Cardiac septum (tissue), 1 donor: ENCODE results near the gene LYZL1. TPM values are rescaled to one million over a fixed set of nuclear protein-coding genes. Genes with fewer than 3 reads are reported as not detected.
"Not testable (repeated sequence)": the region's sequence is repeated elsewhere in the genome, so short reads cannot be mapped to it uniquely, and the experiment has no call there.

Experiments used
- DNase-seq: peaks from one replicate; pipeline ENCODE4 v3.0.0-alpha.2; 2020; ENCODE audit warnings: low spot score
- intact Hi-C: fragments of 100-400 bp; cut with DNase I; formaldehyde crosslinking; loops from one replicate; pipeline ENCODE4 v1.14.0; 2022
- total RNA-seq: library from RNA; stranded (reverse); fragmentation: NEBNext Ultra II Directional; extraction: Animal tissue kit (Norgen Biotek cat#: 25700); gene quantifications from one replicate; pipeline ENCODE4 v1.2.1, GENCODE V29; 2021
- donor health status: DM: no; HTN: no; CAD: no.

Gene LYZL1
- total RNA-seq, 1 donor from 2014 or later = not detected

DNA sequence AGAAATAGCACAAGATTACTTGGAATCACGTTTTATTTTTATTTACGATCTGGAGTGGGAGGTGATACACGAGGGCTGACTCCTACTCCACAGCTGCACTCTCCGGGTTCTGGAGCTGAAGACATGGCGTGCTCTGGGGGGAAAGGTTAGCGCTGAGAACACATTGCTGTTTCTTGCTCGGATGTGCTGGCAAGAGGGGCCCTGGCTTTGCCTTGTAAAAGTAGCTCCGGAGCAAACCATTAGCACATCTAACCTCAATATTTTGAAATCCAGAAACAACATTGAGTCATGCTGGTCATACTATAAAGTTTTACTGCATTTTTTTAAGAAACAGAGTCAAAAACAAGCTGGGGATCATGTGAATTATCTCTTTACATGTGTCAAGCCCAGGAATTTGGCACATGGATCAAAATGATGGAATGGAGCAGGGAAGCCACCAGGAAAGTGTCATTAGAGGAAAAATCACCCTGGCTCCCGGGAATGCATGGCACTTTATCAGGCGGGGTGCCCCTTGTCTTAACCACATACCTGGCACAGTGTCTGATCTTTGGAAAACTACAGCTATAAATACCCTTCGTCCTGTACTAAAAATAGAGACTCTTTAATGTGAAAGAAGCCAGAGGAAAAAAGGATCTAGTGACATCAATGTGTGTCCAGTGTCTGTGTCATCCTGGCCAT lies 31.6 kb upstream of the LYZL1 start:
- intact Hi-C loops = no loop called here
- DNase-seq = no peak

DNA sequence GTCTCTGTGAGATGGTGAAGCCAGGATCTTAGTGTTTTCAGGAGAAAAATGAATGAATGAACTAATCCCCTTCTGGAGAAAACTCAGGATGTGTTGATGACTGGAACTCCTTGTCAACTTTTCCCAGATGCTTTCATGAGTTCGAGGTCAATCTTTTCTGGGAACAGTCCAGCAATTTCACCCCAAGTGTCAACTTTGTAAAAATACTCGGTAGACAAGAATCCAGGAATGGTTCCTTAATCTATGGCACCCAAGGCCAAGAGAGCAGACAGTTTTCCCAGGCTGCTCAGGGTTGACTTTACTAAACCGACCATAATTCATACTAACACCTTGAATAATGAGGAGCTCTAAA lies 31.1 kb upstream of the LYZL1 start:
- no peak for DNase-seq
- intact Hi-C loops = no loop called here

DNA sequence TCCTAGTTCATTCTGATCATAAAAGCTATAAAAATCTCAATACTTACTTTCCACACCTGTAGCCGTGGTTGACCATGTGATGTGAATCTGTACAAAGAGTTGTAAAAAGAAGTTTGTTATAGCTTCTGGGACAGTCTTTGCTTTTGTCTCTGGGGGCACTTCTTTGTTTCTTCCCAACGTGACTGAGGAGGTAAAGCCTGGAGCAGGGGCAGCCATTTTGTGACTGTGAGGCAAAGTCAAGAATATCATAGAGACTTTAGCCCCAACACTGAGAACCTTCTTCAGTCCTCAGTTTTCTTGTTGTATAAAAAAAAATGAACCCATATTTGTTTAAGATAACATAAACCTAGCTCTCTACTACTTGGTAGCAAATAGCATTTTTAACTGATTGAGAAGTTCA lies 29.4 kb upstream of the LYZL1 start:
- intact Hi-C loops = no loop called here

DNA sequence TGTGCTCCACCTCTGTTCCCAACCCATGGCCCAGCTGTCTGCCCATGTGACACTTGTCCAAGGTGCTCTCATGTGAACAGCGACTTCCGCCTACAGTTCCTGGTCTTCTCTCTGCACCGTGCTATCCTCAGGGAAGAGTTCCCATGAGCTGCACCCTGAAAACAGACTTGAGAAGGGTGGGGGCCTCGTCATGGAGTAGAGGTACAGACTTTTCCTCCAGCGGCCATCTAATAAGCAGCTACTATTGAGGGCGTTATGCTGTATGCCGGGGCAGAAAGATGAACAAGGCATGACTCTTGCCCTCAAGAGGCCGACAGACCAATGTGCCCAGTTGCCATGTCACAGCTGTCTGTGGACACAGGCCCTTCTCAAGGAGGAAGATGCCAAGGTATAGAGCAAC lies 25.4 kb upstream of the LYZL1 start:
- intact Hi-C loops = no loop called here
- no peak for DNase-seq

More for the DNA sequence above, 29.4 kb upstream of the LYZL1 start:
- DNase-seq = no peak

DNA sequence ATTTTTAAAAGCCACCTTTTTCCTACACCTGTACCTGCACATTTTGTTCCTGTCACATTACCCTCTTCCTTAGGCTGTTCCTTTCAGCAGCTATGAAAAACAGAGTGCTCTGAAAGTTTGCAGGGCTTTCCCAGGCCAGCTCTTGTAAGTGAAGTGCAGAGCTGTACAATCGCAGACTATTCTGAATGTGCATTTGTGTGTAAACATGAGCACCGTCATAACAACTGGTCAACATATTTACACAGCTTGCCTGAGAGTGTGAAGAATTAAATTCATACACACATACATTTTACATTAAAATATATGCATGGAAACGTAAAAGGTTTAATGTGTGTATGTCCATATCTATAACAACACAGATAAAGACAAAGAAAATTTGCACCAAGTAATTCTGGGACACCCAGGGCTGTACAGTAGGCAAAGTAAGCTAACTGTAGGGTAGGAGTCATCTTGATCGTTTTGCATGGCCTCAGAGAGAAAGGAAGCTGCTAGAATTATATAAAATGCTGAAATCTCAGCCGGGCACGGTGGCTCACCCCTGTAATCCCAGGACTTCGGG lies 23.6 kb upstream of the LYZL1 start:
- intact Hi-C loops = no loop called here
- DNase-seq = no peak

DNA sequence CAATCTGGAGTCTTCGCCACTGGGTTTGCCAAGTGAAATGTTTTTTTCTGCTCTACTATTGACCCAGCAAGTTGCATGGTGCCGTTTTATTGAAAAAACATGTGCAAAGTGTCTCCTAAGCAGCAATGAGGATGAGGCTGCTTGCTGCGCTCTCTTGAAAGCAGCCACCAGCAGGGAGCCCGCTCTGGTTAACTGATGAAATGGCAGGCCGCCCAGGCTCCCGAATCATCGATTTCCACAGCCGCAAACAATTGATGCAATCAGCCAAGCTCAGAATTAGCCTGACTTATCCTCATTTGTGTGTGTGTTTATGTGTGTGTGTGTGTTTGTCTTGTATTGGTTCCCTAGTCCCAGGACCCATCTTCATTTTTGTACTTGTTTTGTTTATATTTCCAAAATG lies 22.2 kb upstream of the LYZL1 start:
- intact Hi-C loops = no loop called here
- DNase-seq = no peak

DNA sequence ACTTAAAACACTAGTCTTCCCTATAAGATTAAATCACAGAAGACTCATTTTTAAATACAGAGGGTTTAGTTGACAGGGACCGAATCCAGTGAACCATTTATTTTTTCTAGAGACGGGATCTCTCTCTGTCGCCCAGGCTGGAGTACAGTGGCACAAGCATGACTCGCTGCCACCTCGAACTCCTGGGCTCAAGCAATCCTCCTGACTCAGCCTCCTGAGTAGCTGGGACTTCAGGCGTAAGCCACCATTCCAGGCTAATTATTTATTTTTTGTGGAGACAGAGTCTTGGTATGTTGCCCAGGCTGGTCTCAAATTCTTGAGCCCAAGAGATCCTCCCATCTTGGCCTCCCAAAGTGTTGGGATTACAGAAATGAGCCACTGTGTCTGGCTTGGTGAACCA lies 20.9 kb upstream of the LYZL1 start:
- intact Hi-C loops = no loop called here
- no peak for DNase-seq

DNA sequence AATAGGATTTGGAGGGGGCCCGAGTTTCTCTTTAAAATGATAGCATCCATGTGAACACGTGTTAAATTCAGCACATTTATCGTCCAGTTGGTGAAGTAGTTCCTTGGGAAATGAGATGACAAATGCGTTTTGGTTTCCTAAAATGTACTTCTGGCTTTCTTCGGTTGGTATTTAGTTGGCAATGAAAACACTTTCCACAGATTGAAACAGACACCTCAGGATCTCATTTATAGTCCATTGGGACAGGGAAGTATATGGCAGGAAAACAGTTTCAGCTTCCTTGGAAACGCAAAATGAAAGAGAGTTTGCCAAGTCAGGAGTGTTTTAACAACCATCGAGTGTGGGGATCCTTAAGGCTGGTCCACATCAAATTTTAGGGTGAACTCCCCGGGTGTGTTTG lies 19.4 kb upstream of the LYZL1 start:
- intact Hi-C loops = no loop called here
- DNase-seq = no peak

DNA sequence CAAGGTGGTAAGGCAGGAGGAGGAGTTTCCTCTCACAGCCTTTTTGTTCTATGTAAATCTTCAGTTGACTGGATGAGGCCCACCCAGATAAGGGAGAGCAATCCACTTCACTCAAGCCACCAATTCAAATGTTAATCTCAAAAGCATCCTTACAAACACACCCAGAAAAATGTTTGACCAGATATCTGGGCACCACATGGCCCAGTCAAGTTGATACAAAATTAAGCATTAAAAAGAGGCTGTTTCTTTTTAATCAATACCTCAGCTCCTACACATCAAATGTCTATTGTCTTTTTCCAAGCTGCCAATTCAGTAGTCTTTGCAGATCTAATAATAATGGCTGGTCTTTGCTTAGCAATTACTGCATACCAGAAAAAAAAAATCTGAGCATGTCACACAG lies 18.0 kb upstream of the LYZL1 start:
- intact Hi-C loops = no loop called here
- no peak for DNase-seq

DNA sequence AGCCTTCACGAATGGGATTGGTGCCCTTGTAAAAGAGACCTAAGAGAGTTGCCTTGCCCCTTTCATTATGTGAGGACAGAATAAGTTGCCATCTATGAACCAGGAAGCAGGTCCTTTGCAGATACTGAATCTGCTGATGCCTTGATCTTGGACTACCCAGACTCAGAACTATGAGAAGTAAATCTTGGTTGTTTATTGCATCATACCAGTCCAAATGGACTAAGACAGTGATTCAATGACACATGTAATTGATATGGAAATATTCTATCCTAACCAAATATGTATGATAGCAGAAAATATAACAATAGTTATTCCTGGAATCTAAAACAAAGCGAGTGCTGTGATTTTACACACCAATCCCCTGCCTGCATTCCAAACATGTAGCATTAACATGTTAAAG lies 17.0 kb upstream of the LYZL1 start:
- no peak for DNase-seq
- intact Hi-C loops = no loop called here

DNA sequence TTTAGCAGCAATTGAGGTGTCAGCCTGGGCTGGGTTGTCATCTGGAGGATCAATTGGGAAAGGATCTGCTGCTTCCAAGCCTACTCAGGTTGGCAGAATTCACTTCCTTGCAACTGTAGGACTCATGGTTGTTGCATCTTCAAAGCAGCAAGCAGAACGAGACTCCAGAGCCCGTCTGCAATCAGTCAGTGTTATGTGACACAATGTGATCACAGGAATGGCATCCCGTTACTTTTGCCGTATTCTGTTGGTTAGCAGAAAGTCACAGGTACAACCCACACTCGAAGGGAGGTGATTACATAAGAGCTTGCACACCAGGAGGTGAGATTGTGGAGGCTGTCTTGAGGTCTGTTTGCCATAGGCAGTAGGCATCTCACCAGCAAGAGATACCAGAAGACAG lies 15.4 kb upstream of the LYZL1 start:
- intact Hi-C loops = no loop called here
- DNase-seq = no peak

DNA sequence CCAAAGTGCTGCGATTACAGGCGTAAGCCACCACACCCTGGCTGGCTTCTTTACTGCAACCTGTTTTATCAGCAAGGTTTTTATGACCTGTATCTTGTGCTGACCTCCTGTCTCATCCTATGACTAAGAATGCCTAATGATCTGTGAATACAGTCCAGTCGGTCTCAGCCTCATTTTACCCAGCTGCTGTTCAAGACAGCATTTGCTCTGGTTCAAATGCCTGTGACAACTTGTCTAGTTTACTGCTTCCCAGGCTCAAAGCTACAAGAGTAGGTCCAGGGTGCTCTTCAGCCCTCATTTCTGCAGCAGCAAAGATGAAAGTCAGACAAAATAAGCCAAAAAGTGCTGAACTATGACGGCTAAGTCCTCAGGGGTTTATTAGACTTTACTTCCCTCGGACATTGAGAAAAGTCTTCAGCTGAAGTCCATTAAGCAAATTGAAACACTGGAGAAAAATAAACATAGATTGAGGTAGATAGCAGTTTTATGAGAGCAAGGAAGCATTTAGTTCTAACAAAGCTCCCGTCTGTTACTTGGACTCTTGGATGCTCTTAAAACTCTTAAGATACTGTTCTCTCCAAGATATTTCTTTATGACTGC lies 12.5 kb upstream of the LYZL1 start:
- no peak for DNase-seq
- intact Hi-C loops = no loop called here

DNA sequence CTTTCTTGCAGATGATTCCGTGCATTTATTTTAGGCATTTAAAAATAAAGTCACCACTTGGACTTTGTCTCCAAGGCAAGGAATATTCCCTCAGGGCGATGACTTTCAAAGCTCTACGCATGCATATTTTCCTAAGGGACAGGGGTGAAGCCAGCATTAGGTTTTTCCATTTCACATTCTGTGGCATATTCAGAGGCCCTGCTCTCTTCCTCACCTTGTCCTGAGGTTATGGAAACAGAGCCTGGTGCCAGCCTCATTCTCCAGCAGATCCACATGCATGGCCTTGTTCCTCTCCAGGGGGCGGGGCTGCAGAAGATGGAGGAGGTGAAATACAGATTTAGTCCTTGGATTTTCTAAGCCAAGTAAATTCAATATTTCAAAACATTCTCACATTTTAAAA lies 11.6 kb upstream of the LYZL1 start:
- intact Hi-C loops = no loop called here
- DNase-seq = no peak

DNA sequence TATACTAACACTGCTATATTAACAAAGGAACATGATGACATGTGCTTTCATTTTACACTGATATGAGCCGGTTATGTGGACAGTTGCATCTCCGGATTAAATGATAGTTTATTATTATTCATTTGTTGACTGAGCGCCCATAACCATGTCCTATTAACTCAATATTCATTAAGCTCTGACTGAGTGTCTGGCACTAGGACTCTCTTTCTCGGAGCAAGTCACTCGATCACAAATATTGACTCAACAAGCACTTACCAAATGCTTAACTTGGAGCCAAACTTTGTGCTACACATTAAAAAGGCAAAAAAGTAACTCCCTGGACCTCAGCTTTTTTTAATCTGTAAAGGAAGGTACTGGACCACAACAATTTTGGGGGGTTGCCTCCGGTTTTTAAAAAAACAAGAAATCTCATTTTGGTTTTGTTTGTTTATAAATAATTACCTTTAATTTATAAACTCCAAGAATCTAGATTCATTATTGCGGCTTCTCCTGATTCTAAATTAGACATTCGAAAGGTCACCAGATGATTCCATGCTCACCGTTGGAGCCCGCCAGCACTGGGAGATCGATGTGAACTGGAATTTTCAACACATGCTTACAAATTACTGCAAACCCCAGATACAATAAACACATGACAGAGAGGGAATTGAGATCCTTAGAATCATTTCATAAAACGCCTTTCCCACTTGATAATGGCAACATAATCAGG lies 8.9 kb upstream of the LYZL1 start:
- no peak for DNase-seq
- intact Hi-C loops = no loop called here

DNA sequence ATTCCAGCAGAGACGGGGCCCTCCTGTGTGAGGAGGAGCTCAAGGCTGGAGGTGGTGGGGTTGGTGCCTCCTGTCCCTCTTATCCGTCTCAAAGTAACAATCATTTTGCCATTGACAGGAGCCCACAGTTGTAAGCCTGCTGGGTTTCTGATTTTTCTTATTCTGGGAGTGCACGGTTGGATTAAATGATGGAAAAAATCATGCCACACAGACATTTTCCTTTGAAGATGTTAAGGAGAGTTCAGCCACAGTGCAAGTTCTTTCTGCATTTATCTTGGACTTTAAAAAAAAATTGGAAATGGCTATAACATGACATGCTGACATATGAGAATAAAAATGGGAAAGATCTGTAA lies 8.4 kb upstream of the LYZL1 start:
- no peak for DNase-seq
- intact Hi-C loops = no loop called here

DNA sequence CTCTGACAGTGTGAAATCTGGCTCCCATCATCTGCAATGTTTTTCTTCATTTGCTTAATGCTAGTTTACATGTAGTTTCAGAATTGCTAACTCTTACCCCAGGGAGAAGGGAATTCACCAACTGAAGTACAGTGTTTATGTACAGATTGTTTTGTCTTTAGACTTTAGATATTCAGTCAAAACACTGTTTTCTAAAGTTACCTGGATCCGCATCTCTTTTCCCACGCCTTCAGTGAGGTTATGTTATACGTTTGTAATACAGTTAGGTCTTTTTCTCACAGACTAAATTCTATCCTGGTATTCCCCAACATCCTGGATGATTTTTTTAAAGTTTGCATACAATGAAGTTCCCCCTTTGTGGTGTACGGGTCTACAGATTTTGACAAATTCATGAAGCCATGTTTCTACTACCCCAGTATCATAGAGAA lies 3.2 kb upstream of the LYZL1 start:
- intact Hi-C loops = no loop called here
- DNase-seq = no peak

DNA sequence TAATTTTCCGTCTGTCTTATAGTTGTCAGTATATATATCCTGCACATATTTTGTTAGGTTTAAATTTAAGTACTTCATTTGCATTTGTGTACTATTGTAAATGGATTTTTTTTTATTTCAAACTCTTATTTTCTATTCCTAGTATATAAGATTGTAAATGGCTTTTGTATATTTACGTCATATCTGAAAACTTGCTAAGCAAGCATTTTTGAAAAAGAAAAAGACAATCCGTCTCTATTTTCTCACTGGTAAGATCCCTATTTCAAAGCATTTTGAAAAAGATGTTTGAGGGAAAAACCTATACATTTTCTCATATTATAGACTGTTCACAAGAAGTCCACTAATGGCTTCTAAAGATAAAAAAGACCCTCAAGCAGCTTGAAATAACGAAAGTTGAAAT lies 1.2 kb upstream of the LYZL1 start:
- intact Hi-C loops = no loop called here
- no peak for DNase-seq

DNA sequence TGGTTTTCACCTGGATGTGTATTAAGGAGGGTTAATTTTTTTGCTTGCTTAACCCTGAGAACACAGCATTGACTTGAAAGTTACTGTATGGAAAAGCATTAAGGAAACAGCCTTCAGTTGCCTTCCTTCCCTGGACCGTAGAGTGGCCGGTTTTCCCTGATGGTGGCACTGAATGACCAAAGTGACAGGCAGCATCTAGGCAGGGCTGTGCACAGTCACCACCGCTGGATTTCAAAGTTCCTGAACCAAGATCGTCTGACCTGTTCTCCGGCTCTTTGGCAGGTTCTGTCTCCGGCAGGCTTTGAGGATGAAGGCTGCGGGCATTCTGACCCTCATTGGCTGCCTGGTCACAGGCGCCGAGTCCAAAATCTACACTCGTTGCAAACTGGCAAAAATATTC lies 2.7 kb downstream of the LYZL1 start:
- intact Hi-C loops, DNase-seq: not testable (repeated sequence)

DNA sequence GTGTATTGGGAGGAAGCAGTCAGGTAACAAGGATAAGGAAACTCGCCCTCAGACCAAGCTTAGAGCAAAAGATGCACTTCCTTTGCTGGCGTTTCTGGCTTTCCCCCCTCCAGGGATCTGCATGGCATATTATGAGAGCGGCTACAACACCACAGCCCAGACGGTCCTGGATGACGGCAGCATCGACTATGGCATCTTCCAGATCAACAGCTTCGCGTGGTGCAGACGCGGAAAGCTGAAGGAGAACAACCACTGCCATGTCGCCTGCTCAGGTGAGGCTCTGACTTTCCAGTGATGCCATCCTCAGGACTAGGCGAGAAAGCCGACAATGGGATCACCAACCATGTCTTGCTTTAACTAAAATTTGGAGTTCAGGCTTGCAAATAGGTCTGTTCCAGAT lies 3.5 kb downstream of the LYZL1 start:
- intact Hi-C loops, DNase-seq: not testable (repeated sequence)

DNA sequence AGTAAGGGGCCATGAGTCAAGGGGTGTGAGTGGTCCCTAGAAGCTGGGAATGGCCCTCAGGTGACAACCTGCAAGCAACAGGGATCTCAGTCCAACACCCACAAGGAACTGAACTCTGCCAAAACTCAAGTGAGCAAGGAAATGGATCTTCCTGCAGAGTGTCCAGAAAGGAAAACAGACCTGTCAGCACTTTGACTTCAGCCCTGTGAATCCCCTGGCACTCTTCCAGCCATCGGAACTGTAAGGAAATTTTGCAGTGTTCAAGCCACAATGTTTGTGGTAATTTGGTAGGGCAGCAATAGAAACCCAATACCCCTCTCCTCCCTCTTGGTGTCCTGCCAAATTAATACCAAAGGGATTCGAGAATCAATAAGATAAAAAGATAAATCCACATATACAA lies 6.9 kb downstream of the LYZL1 start:
- no peak for DNase-seq
- intact Hi-C loops = no loop called here

DNA sequence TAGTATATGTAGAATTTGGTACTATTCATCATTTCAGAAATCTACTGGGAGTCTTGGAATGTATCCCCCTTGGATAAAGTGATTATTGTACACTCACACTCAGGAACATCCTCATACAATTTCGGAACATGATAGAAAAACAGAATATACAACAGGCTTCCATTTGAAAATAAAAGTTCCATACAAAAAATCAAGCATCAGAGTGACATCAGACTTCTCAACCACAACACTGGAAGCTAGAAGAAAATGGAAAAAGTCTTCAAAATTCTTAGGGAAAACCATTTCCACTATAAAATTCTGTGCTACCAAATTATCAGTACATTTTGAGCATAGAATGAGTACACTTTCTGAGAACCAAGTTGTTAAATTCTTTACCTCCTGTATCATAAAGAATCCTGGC lies 8.8 kb downstream of the LYZL1 start:
- intact Hi-C loops = no loop called here
- no peak for DNase-seq
